GM19043 (cell line): ENCODE measurements around the gene CBFA2T3.

ENCODE experiments used
- ATAC-seq: cut with Tn5 transposase; IDR thresholded peaks from one replicate; pipeline ENCODE4 v1.9.1; 2021; ENCODE audit warnings: low read depth; ENCODE audit not compliant: unreplicated experiment

The CBFA2T3 gene

DNA sequence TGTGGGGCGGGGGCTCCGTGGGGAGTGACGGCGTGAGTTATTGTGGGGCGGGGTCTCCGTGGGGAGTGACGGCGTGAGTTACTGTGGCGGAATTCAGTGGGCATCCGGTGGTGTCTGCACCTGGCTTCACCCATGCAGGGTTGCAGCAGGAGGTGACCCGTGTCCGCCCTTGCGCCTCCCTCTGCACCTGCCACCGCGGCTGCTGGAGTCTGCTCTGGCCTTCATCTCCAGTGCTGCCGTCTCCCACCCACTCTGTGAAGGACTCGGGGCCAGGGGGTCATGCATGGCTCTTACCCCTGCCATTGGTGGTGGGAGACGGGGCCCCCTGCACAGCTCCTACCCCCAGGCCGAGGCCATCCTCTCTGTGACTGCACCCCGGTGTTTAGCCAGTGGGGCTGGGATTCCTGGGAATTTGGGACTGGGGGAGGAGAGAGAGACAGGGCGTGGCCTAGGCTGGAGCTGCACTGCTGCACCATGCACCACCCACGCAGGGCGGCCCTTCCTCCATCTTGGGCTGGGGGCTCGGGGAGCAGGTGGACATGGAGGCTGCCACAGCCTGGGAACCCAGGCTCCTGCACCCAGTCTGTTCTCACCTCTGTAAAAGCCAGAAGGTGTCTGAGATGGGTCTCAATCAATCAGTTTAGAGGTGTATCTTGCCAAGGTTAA is 109.3 kb downstream of the CBFA2T3 start:
- no peak for ATAC-seq

DNA sequence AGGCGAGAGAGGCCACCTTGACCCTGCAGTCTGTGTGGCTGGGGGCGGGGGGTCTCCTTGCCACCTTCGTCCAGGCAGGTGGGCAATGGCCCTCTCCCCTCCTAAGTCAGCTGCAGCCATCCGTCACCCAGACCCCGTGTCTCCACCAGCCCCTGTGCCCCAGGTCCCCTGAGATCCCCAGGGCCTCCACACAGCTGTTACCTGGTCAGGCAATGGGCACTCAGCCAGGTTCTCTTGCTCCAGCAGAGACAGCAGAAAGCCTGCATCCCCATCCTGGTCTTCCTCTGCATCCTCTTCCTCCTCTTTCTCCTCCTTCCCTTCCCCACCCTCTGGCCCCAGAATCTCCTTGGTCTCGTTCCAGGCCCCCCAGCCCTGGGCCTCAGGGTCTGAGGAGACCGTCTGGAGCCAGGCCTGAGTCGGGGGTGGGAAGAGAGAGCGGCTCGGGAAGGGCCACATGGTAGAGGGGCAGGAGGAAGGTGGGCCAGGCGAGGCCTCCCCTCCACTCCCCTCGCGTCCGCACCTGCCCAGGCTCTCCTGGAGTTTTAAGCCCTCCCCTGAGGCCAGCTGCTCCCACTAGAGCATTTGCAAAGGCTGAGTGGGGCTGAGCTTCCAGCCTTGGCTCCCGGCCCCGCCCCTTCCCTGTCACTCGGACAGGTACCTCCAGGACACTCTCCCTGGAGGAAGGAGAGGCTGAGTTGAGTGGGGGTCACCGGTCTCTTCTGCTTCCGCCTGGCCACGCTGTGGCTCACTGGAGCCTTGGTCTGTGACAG is 110.7 kb downstream of the CBFA2T3 start, which contains the start of gene PABPN1L:
Gene PABPN1L (minus strand): TSS at position 510 of the 770 bp plus-strand sequence. CDS start 54 bp downstream, at position 456.
- no peak for ATAC-seq

- ATAC-seq = no peak
These were observed 111.3 kb downstream of the CBFA2T3 start for GRCh38 chr16:88865742-88866141.

GRCh38 chr16:88865310-88865709 is 111.7 kb downstream of the CBFA2T3 start:
- ATAC-seq = no peak

GRCh38 chr16:88864521-88864920 is 112.5 kb downstream of the CBFA2T3 start:
- no peak for ATAC-seq

GRCh38 chr16:88864099-88864498 is 112.9 kb downstream of the CBFA2T3 start:
- no peak for ATAC-seq

- ATAC-seq = no peak
These were observed 113.6 kb downstream of the CBFA2T3 start for GRCh38 chr16:88863426-88863825.

DNA sequence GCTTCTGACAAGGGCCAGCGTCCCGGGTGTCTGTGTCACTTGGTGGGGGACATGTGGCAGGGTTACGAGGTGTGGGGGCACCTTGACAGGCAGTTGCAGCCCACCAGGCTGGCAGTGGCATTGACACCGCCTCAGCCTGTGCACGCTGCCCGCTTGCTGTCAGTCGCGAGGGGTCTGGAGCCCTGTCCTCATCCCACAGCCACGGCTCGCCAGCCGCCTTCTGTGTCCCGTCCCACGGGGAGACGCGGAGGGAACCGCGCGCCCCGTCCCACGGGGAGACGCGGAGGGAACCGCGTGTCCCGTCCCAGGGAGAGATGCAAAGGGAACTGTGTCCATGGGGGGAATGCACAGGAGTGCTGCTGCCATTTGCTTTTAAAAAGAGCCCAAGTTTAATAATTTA is 114.0 kb downstream of the CBFA2T3 start:
- no peak for ATAC-seq

DNA sequence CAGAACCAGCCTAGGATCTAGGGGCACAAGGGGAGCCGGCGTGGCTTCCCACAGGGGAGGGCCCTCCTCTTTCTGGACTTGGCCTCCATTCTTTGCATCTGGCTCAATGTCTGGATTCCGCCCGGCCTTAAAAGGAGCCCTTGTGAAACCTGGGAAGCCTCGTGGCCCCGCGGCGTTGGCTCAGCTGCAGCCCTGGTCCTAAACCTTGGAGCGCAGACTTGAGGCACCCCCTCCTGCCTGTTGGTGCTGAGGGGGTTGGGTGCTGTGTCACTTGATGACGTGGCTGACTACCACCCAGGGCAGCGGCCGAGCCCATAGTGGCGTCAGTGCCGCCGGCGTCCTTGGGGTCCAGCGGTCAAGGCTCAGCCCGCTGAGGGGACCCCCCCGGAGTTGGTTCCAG is 115.6 kb downstream of the CBFA2T3 start:
- no peak for ATAC-seq

- no peak for ATAC-seq
These were observed 117.5 kb downstream of the CBFA2T3 start for GRCh38 chr16:88859381-88860091.

- ATAC-seq = peak; percentile 46
These were observed 119.2 kb downstream of the CBFA2T3 start for GRCh38 chr16:88857728-88858339.

DNA sequence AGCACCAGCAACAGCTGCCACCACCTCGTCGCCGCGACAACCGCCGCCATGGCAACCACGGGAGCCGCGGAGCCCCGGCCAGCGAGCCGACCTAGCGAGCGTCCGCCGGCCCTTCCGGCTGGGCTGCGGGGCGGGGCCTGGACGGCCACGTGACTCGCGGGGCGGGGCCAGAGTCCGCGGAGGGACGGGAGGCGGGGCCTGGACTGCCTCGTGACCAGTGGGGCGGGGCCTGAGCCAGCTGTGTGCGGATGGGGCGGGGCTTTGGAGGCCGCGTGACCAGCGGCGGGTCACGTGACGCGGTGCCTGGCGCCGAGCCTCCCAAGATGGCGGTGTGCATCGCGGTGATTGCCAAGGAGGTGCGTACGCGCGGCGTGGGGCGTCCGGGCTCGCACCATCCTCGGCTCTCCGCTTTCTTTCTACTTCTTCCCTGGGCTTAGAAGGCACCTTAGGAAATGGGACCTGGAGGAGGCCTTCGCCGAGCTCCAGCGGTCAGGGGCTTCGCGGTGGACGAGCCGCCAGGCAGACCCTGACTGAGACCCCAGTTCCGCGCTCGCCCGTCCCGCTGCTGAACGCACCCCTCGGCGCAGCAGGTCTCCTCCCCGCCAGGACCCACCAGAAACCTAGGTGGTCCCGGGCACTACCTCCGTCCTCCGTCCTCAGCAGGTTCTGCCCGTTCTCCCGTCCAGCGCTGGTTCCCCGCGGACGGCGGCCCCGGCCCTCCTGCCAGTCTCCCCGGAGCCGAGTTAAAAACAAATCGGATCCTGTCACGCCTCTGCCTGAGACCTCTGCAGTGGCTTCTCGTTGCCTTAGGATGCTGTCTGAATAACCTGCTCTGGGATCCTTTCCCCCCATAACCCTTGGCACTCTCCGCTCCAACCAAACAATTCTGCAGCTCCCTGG is 119.9 kb downstream of the CBFA2T3 start, which contains the start of the genes GALNS and TRAPPC2L:
Gene GALNS (minus strand): TSS at position 120 of the 900 bp plus-strand sequence. CDS start 70 bp downstream, at position 50.
Gene TRAPPC2L (plus strand): TSS at position 300 of the 900 bp plus-strand sequence. CDS start 24 bp downstream, at position 324.
- peak; percentile 72 for ATAC-seq

DNA sequence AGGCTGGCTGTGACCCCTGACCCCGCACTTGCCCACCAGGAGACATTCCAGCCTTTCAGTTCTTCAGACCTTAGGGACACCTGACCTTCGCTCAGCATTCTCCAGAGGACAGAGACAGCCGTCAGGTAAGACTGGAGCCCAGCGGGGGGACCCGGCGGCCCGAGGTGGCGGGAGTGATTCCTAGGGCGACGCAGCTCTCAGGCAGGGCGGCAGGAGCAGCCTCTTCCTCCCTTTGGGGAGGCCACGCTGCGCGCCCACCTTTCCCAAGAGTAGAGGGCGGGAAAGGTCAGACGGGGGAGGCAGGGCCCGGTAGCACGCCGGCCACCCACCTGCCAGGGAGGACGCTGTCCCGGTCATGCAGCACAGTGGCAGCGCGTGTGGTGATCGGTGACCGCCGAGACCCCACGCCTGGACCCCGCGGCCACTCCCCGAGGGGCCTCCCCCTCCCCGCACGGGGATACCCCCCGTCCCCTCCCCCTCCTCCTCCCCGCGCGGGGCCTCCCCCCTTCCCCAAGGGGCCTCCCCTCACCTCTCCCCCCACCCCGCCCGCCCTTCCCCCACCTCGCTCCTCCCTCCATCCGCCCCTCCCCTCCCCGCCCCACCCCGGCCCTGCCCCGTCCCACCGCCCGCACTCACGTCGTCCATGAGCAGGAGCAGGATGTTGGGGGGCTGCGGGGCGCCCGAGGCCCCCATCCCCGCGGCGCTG is 120.7 kb downstream of the CBFA2T3 start:
- ATAC-seq = peak; percentile 18

- no peak for ATAC-seq
These were observed 121.3 kb downstream of the CBFA2T3 start for GRCh38 chr16:88855736-88856121.

DNA sequence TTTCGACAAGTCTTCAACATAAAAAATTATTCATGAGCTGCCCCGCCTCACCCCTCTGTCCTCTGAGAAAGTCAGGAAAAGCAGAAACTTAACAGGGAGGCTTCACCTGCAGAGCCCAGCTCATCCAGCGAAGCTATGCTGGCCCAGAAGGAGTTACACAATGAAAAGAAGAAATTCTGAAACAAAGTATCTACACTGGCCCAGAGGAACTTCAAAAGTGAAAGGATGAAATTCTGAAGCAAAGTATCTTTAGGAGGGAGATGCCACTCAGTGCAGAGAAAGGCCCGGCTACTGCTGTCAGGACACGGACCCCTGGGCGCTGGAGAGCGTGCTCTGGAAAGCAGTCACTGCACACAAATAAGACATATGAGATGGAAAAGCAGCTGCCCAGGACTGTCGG is 121.8 kb downstream of the CBFA2T3 start:
- no peak for ATAC-seq

- no peak for ATAC-seq
These were observed 122.5 kb downstream of the CBFA2T3 start for GRCh38 chr16:88854306-88855111.

GRCh38 chr16:88853325-88853941 is 123.6 kb downstream of the CBFA2T3 start:
- ATAC-seq = no peak

GRCh38 chr16:88851616-88852015 is 125.4 kb downstream of the CBFA2T3 start:
- no peak for ATAC-seq
